Activated CD4-positive, alpha-beta T cell treated with anti-CD3 and anti-CD28 coated beads for 1 hour (primary cell): ENCODE data around the gene SERPINA7.
"Not testable (repeated sequence)": the region's sequence is repeated elsewhere in the genome, so short reads cannot be mapped to it uniquely, and the experiment has no call there.

ENCODE experiments used
- DNase-seq: peaks from one replicate; pipeline ENCODE4 v3.0.0-alpha.2; 2020

SERPINA7 gene, protein sequence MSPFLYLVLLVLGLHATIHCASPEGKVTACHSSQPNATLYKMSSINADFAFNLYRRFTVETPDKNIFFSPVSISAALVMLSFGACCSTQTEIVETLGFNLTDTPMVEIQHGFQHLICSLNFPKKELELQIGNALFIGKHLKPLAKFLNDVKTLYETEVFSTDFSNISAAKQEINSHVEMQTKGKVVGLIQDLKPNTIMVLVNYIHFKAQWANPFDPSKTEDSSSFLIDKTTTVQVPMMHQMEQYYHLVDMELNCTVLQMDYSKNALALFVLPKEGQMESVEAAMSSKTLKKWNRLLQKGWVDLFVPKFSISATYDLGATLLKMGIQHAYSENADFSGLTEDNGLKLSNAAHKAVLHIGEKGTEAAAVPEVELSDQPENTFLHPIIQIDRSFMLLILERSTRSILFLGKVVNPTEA

DNA sequence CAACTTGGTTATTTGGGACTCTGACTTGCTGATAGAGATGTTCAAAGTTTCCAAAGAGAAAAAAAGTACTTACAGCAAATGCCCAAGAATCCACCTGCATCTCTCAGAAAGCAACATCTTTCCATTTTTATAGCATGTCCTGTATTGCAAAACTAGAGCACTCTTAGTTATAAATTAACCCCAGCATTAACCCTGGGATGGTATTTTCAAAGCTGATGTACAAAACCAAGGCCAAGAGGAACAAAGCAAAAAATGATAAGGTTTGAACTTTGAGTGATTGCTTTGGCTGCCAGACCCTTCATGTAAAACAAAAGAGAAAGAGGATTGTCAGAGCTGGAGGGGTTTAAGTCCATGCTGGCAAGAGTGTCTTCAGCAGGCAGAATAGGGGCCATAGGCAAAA lies at the start of gene SERPINA7:
SERPINA7 (minus strand) TSS at position 103 of the 400 bp plus-strand sequence. CDS start 1,669 bp downstream, outside the sequence.
- DNase-seq: no peak

DNA sequence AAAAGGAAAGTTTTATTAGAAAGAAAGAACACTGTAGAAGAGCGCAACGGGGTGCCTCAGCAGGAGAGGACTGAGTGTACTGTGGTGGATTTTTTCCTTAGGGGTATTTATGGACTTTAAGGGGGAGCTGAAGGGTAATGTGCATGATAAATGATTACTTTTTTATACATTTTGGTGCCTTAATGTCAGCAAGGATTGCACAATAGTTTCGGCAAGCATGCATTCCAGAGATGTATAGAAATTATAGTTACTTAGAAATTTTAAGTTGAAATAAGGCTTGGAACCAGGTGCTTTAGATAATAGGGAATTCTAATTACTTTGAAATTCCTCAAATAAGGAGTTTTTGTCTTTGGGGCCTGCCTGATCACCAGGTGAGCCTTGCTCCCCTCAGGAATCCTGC lies 30.5 kb upstream of the SERPINA7 start:
- no peak for DNase-seq

DNA sequence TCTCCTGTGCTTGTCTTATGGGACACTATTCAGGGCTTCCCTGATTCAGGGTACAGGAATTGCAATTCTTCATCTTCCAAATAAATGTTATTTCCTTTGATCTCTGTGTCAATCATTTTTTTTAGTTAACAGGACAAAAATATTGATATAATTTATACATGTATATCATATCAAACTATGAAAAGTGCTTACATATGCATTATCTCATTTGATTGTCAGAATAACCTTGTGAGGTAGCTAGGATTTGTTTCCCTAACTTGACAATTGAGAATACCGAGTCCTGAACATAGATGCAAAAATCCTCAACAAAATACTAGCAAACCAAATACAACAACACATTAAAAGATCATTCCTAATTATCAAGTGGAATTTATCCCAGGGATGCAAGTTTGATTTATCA lies 11.5 kb upstream of the SERPINA7 start:
- DNase-seq: no peak

DNA sequence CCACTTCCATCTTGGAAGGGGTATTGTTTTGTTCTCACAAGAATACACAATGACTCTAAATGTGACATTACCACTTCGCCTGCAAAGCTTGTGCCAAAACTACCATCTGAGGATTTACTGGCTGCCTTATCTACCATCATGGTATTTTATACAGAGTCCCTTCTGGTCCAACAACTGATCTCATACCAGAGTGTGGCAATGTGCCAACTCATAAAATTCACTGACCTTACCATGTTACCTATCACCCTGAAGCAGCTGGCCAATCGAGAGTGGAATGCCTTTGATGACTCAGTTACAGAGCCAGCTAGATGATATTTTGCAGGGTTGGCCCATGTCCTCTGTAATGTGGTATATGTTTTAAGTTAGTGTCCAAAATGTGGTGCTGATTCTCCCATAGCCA lies 3.8 kb upstream of the SERPINA7 start:
- DNase-seq: no peak

DNA sequence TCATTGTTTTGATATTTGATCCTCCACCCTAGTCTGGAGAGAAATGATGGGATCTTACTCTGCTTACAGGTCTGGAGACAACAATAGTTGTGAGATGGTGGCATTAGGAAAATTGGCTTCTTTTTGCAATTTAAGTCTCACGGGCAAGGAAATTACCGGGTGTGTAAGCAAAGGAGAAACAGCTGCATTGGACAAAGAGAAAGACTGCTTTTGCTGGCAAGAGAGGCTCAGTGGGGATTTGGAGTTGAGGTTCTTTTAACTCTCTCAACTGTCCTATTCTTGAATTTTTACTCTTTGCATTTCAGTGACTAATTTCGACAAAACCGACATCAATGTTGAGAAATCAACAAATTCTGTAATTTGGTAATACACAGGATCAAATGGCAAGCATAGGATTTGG lies 2.3 kb upstream of the SERPINA7 start:
- DNase-seq: no peak

DNA sequence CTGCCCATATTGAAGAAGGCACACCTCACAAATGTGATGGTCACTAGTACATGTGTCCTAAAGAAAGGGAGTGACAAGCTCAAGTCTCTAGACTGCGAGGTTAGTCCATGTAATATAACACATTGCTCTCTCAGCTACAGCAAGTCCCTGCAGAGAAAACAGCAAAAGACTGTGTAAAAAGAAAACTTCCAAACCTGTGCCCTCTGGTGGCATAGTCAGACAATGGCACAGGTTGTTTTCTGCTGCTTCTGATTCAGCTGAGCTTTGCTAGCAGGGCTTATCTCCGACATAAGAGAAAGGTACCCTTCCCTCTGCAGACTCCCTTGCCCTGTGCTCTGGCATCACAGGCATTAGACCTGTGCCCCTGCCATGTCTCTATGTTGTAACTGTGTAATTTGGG lies 1.4 kb upstream of the SERPINA7 start:
- no peak for DNase-seq

DNA sequence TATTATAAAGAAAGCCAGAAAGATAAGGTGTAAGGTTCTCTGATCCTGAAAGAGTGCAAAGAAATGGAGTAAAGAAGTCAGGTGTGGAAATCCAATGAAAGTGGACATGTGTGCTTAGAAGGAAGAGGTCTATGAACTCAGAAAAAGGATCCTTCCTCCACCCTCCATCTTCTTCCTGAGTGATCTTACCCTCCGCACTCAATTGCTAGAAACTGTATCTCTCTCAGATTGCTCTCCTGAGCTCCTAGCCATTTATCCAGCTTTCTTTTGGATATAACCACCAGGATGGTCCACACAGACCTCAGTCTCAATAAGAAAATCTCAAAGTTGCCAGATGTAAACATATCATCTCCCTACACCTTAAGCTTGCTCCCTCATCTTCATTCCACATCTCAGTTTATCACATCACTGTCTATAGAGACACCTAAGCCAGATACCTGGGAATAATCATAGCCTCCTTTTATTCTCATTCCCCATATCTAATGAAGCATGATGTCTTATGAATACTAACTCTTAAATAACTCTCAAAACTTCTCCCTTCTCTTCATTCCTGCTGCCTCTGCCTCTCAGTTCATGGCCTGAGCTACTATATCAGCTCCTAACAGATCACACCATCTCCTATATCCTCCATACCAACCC lies 573 bp downstream of the SERPINA7 start:
- DNase-seq: no peak

DNA sequence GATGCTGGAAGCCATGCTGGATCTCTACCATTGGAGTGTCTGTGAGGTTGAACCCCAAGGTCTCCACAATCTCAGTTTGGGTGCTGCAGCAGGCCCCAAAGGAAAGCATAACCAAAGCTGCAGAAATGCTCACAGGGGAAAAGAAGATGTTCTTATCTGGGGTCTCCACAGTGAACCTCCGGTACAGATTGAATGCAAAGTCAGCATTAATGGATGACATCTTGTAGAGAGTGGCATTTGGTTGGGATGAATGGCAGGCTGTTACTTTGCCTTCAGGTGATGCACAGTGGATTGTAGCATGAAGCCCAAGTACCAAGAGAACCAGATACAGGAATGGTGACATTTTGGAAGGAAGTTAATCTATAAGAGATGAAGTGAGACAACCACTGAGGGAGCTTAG lies 1.8 kb downstream of the SERPINA7 start:
- DNase-seq: no peak

DNA sequence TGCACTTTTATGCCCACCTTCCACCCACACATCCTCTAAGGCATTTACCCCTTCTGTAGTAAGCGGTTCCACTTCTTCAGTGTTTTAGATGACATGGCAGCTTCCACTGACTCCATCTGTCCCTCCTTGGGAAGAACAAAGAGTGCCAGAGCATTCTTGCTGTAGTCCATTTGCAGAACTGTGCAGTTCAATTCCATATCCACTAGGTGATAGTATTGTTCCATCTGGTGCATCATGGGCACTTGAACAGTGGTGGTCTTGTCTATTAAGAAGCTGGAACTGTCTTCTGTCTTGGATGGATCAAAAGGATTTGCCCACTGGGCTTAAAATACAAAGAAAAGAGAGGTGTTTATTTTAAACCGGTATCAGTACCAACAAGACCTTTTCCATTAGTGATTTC lies 3.5 kb downstream of the SERPINA7 start:
- no peak for DNase-seq

DNA sequence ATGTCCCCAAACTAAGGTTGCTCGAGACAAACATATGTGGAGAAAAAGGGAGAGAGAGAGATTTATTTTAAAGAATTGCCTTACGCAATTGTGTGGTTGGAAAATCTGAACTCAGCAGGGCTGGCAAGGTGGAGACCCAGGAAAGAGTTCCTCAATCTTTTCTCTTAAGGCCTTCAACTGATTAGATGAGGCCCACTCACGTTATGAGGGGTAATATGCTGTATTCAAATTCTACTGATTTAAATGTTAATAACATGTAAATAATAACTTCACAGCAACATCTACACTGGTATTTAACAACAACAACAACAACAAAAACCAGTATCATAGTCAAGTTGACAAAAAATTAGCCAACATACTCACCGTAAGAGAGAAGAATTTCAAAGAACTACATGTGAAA lies 14.6 kb downstream of the SERPINA7 start:
- DNase-seq: no peak

DNA sequence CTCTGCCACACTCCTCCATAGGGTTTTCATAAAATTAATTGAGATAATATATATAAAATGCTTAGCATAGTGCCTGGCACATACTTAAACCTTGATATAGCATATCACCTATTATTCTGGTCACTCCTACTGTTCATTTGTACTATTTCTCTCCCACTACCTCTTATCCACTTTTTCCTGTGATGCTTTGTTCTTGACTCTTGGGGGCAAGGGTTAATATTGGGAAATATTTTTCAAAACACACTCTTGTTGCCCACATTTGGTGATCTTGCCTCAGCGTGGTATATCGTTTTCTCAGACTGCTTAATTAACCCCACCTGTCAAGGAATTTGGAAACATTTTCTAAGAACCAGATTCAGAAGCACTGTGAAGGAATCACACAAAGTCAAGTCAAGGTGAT lies 16.3 kb downstream of the SERPINA7 start:
- no peak for DNase-seq

DNA sequence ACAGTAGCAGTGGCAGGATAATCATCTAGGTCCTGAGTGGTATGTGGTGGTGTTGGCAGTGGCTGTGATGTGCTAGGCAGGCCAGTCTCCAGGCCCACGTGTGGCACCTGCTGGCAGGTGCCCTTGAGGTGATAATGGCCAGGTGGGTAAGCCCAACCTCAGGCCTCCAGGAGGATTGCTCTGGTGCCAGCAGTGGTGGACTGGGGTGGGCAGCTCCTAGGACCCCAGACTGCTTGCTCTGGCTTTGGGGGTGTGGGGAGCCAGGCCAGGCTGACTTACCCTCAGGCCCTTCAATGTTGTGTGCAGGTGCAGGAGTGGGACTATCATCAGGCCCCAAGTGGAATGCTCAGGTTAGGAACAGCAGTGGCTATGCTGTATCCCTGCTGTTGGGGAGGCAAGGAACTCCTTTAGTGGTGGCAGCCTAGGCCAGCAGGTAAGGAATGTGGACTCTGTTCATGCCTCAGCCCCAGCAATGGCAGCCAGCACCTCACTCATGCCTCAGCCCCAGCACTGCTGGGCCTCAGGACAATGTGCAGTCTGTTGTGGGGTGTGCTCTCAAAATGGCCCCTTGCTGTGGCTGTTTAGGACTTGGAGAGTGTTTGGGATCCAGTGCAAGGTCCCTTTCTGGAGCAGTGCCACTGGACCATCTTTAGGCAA lies 24.3 kb downstream of the SERPINA7 start:
- no peak for DNase-seq

DNA sequence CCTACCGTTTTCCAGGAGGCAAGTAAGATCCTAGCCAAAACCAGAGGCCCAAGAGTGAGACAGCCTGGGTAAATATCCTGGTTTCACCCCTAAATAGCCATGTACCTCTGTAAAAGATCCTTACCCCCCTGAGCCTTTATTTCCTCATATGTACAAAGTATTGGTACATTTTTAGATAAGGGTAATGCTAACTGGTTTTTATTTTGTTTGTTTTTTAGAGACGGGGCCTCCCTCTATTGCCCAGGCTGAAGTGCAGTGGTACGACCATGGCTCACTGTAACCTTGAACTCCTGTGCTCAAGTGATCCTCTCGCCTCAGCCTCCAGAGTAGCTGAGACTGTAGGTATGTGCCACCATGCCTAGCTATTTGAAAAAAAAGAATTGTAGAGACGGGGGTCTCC lies 29.4 kb downstream of the SERPINA7 start:
- DNase-seq: no peak

DNA sequence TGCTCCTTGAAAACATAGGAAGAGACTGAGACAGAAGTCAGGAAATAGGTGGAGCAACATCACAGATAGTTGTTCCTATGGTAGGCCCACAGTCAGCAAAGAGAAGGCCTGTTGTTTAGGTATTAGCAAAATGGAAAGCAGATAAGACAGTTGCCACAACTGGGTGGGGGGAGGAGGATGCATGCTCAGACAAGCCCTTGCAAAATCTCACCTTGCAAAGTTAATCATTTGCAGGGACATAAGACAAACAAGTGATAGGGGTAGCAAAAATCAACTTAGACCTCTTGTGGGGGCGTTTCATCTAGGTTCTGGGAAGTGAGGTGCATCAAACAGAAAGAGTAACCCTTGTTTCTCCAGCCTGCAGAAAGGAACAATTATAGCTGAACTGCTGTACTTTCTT lies 30.7 kb downstream of the SERPINA7 start:
- DNase-seq: no peak

DNA sequence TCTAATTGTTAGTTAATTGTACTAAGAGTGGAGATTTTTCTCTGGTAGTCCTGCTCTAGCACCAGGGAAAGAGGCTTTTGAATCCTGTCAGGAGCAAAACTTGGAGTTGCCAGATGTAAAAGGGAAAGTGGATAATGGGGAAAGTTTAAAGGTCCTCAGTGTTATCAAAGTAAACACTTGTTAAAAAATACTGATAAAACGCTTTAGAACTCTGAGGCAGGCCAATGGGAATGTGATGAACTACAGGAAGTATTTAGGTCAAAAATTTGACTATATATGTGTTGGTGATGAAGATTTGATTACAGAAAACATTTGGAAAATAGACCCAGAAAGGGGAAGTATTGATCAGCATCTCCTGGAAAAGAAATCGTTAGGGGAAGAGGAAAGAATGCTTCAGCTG lies 32.8 kb downstream of the SERPINA7 start:
- no peak for DNase-seq

DNA sequence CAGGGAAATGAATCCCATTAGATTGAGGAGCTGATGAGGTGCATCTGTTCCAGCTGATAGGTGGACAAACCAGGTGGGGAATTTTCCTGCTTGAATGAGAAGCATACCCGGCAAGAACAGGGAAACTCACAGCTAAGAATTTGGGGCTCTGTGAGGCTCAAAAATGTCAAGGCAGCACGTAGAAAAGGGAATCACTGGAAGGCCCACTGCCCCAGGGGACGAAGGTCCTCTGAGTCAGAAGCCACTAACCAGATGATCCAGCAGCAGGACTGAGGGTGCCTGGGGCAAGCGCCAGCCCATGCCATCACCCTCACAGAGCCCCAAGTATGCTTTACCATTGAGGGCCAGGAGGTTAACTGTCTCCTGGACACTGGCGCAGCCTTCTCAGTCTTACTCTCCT lies 37.9 kb downstream of the SERPINA7 start:
- DNase-seq: not testable (repeated sequence)

DNA sequence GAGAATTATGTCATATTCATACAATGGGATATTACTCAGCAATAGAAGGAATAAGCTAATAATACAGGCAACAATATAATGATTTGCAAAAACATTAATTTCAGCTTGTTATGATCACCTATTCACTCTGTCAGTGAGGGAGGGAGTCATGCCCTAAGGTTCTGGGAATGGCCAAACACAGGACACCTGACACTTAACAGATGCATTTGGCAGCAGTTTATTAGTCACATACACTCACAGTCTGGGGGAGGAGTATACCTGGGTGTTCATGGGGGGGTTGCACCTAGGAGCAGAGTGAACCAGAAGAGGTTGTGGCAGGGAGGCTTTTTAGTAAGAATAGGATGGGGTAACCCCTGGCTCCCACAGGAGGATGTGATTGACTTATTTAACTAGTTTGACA lies 38.3 kb downstream of the SERPINA7 start:
- no peak for DNase-seq

DNA sequence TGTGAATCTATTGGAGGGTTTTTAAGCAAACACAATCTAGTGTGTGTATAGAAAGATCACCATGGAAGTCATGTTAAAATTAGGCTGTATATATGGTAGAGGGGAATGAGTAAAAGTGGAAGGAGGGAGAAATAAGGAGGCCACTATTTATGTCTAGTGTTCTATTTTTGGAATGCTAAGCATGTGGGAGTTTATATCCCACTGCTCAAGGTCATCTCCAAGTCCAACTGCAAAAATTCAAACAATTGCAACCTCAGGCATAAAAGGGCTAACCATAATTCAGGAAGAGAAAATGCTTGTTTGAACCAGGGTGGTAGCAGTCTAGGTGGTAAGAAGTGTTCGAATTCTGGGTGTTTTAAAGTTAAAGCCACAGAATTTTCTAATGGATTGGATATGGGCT lies 39.2 kb downstream of the SERPINA7 start:
- no peak for DNase-seq

DNA sequence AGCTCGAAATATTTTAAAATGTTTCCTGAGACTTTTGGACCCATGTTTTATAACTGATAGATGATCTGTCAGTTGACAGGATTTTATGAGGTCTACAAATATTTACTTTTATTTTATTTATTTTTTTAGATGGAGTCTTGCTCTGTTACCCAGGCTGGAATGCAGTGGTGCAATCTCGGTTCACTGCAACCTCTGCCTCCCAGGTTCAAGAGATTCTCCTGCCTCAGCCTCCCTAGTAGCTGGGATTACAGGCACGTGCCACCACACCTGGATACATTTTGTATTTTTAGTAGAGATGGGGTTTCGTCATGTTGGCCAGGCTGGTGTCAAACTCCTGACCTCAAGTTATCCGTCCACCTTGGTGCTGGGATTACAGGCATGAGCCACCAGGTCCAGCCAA lies 50.0 kb downstream of the SERPINA7 start:
- not testable (repeated sequence) for DNase-seq
